ENCODE results near the gene DDOST.

Gene DDOST

GRCh38 chr1:20705203-20705755 lies 44.1 kb upstream of the DDOST start:
- DNase-seq (ENCODE audit: low spot score) = no peak
- no peak for TF ChIP-seq CTCF (IDR thresholded peaks at IDR 0.05; ENCODE audit: extremely low read depth, missing control alignments)

GRCh38 chr1:20704390-20705202 lies 43.4 kb upstream of the DDOST start:
- no peak for TF ChIP-seq CTCF (IDR thresholded peaks at IDR 0.05; ENCODE audit: extremely low read depth, missing control alignments)
- DNase-seq (ENCODE audit: low spot score) = no peak

GRCh38 chr1:20703124-20703756 lies 42.1 kb upstream of the DDOST start:
- TF ChIP-seq CTCF (IDR thresholded peaks at IDR 0.05; ENCODE audit: extremely low read depth, missing control alignments) = no peak
- no peak for DNase-seq (ENCODE audit: low spot score)

- no peak for TF ChIP-seq CTCF (IDR thresholded peaks at IDR 0.05; ENCODE audit: extremely low read depth, missing control alignments)
- no peak for DNase-seq (ENCODE audit: low spot score)
Measured at GRCh38 chr1:20702416-20702815, 41.2 kb upstream of the DDOST start.

- TF ChIP-seq CTCF (IDR thresholded peaks at IDR 0.05; ENCODE audit: extremely low read depth, missing control alignments) = no peak
- DNase-seq (ENCODE audit: low spot score) = no peak
Measured at GRCh38 chr1:20701847-20702246, 40.7 kb upstream of the DDOST start.

GRCh38 chr1:20701446-20701845 lies 40.3 kb upstream of the DDOST start:
- DNase-seq (ENCODE audit: low spot score) = no peak

More at GRCh38 chr1:20701446-20701845, 40.3 kb upstream of the DDOST start:
- TF ChIP-seq CTCF (IDR thresholded peaks at IDR 0.05; ENCODE audit: extremely low read depth, missing control alignments) = no peak

Measured in GM20000 (cell line).